GM19023 (cell line): Measurements from ENCODE around the gene MEIOC.

ENCODE experiments used
- ATAC-seq: cut with Tn5 transposase; IDR thresholded peaks from one replicate; pipeline ENCODE4 v1.9.1; 2021; ENCODE audit warnings: mild to moderate bottlenecking, moderate library complexity; ENCODE audit not compliant: unreplicated experiment

MEIOC gene

DNA sequence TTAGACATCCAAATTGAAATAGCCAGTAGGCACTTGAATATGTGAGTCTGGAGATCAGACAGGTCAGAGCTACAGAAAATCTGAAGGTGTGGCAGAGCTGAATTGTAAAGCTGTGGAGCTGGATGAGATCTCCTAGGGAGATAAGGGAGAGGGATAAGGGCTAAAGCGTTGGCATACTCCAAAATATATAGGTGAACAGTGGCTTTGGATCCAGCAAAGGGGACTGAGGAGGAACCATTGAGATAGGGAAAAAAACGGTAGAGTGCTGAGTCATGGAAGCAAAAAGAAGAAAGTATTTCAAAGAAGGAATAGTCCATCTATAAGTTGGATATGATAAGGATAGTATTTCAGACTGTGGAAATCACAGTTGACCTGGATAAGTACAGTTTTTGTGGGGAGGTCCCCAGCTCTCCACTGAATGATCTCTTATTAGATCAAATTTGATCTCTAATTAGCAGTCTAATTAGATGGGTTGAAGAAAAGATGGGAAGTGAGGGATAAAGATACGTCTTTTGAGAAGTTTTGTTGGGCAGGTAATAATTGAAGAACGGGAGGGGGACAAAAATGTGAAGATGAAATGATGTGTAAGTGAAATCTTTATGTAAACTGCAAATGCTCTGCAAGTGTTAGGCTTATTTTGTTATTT is 51.6 kb downstream of the MEIOC start:
- ATAC-seq, result no peak

DNA sequence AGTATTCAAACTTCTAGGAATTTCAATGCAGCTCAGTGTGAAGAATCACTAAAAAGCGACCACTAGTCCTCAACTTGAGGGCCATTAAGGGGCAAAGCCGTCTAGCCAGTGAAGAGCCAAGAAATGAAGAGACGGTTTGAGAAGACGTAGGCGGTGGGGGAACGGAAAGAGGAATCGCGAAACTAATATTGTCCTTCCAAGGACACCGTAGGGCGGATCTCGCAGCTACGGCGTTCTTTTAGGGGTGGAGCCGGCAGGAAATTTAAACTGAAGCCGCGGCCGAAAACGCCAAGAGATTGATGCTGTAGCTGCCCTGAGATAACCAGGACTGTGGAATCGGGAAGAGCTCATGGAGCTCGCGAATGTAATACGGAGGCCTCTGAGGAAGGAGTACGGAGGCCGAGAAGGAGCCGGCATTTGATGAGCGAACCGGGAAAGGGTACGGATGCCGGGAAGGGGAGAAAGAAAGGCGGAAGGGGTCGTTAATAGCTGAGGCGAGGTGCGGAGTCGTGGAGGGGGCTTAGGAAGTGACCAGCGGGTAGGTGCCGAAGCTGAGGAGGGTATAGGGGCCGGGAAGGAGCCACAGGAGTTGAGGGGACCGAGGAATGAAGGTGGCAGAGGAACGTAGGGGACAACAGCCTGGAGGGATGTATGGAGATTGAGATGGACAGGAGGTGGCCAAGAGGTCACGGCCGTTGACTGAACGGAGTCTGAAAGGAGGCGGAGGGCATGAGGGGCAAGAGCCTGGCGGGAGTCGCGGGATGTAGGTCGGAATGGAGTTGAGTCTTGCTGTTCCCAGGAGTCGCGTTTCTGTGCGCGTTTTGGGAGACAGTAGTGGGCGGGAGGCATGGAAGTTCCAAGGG is 52.4 kb downstream of the MEIOC start, which contains the start of gene DBF4B:
Gene DBF4B (plus strand): TSS at position 265 of the 863 bp plus-strand sequence. CDS start 156 bp downstream, at position 421.
- no peak for ATAC-seq

DNA sequence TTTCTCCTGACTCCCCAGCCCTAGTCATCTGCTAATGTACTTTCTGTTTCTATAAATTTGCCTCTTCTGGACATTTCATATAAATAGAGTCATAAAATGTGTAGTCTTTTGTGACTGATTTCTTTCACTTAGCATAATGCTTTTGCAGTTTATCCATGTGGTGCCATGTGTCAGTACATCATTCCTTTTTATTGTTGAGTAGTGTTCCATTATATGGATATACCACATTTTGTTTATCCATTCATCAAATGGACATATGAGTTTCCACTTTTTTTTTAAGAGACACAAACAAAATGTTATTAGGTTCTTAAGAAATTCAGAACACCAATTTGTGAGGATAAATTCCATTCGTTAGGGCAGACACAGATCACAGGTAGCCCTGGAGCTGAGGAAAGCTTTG is 63.2 kb downstream of the MEIOC start:
- no peak for ATAC-seq

DNA sequence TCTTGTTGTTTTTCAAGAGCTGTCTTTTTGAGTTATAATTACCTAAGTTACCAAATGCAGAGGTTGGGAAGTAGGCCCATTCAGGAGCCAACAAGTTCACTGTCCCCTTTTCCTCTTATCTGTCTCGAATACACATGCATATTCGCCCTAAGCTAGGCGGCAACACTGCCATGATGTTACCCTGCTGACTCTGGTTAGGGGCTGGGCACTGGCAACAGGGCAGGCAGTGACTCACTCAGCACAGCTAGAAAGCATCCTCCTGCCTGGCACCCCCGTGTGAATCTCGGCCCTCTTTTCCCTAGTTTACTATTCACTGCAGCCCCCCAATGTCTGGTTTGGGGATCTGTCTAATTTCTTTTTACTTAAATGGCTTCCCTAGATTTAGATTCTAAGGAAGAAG is 66.0 kb downstream of the MEIOC start:
- ATAC-seq, result no peak
